SKM-1 (cell line): ENCODE data around the gene HOXA3.

Experiments
- DNase-seq: peaks from one replicate; lab custom pipeline; 2025; ENCODE audit not compliant: unreplicated experiment; lab: John Stamatoyannopoulos, UW

HOXA3 gene

DNA sequence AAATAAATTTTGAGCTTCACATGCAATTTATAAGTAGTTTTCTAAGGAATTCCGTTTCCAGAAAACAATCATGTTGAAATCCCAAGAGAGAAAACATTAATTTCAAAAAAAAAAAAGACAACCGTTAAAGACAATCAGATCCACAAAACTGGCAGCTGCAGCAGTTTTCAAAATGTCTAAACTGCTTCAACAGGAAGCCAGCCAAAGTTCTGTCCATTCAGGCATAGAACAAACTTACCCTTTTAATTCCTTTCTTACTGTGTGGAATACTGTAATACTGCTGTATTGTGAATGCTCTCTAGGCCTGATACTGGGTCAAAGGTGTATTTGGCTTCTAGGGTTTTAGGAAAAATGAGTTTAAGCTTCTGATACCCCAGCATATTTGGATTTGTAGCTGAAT is 88.2 kb downstream of the HOXA3 start:
- no peak for DNase-seq

DNA sequence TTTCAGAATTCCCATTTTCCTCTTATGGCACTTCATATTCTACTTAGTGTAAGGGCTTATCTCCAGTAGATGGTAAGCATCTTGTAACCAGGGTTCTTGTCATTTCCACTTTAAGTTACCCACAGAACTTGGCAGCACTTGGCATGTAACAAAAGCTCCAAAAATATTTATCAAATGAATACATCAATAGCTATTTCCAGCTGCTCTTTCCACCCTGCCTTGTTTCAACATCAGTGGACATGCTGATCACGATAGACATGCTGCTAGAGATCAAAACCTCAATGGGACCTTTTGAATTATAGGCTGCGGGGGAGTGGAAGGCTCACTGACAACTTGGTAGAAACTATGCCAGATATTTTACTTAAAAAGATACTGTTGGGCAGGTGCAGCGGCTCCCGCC is 89.4 kb downstream of the HOXA3 start:
- DNase-seq: no peak
